Upper lobe of left lung (tissue), 6 donors: Measurements from ENCODE around the gene CFAP299. TPM values are rescaled to one million over a fixed set of nuclear protein-coding genes. Genes with fewer than 3 reads are reported as not detected.

ENCODE experiments used
- ATAC-seq, 2 donors: fragments of 200-7000 bp; cut with Tn5 transposase; one replicate each; pipeline ENCODE4 v1.9.1; 2022; ENCODE audit warnings: mild to moderate bottlenecking in 2 of 2, moderate library complexity in 2 of 2; ENCODE audit not compliant: low FRiP score in 2 of 2
- DNase-seq, 2 donors: peaks; one replicate each; pipeline ENCODE4 v3.0.0-alpha.2; 2019 to 2020
- H3K27ac ChIP-seq, 4 donors: fragments of 200-600 bp; sonication (generic); one replicate each; pipeline ENCODE4 v1.5.1; 2016 to 2019
- H3K27me3 ChIP-seq, 4 donors: fragments of 200-600 bp; sonication (generic); one replicate each; pipeline ENCODE4 v1.5.1; 2017 to 2019
- H3K36me3 ChIP-seq, 4 donors: fragments of 200-600 bp; sonication (generic); one replicate each; pipeline ENCODE4 v1.5.1; 2016 to 2019
- H3K4me1 ChIP-seq, 4 donors: fragments of 200-600 bp; sonication (generic); one replicate each; pipeline ENCODE4 v1.5.1; 2018 to 2019
- H3K4me3 ChIP-seq, 4 donors: fragments of 200-600 bp; sonication (generic); one replicate each; pipeline ENCODE4 v1.5.1; 2017 to 2019; ENCODE audit warnings: mild to moderate bottlenecking in 2 of 4, moderate library complexity in 1 of 4
- H3K9me3 ChIP-seq, 4 donors: fragments of 200-600 bp; sonication (generic); one replicate each; pipeline ENCODE4 v1.5.1; 2018 to 2019
- EP300 ChIP-seq, 4 donors: sonication (generic); formaldehyde crosslinking; IDR thresholded peaks; one replicate each; pipeline ENCODE4 v1.5.1; 2017; ENCODE audit warnings: antibody characterized with exemption in 4 of 4, control low read depth in 2 of 4
- POLR2A ChIP-seq, 4 donors: fragments of 450-650 bp; IDR thresholded peaks; one replicate each; pipeline ENCODE4 v1.5.1; 2016 to 2017; ENCODE audit warnings: antibody characterized with exemption in 4 of 4, mild to moderate bottlenecking in 2 of 4
- POLR2AphosphoS5 ChIP-seq, 2 donors: sonication (generic); formaldehyde crosslinking; IDR thresholded peaks; one replicate each; pipeline ENCODE4 v1.5.1; 2017; ENCODE audit warnings: antibody characterized with exemption in 2 of 2
- WGBS, 2 donors: methylation state at CpG; one replicate each; pipeline ENCODE4 v1.1.5; 2017 to 2018; 5-methylcytosine and 5-hydroxymethylcytosine counted together
- total RNA-seq, 6 donors: library from RNA; depleted of rRNA in 4 of 6; stranded (reverse); fragments of >200 nt in 4 of 6; gene quantifications; one replicate each; pipeline versions ENCODE4 v1.1.0 to v1.2.1, GENCODE V29; 2016 to 2021
- TF ChIP-seq, protein P1 (sequence below), 6 experiments: fragments of 450-650 bp in 4 of 6; fragments of 200-600 bp in 2 of 6; sonication (generic) in 2 of 6; IDR thresholded peaks; one replicate each; pipeline ENCODE4 v1.5.1; 2016 to 2019; ENCODE audit warnings: antibody characterized with exemption in 6 of 6
- donor health status: DM: no; HTN: no; CAD: no; lungs with moderate emphysema.
- donor health status: DM: no; HTN: yes; CAD: no; lungs with severe emphysema.

The CFAP299 gene
- total RNA-seq, 6 donors from 2014 or later = 0.46 to 31.6 (median 3.9) TPM

DNA sequence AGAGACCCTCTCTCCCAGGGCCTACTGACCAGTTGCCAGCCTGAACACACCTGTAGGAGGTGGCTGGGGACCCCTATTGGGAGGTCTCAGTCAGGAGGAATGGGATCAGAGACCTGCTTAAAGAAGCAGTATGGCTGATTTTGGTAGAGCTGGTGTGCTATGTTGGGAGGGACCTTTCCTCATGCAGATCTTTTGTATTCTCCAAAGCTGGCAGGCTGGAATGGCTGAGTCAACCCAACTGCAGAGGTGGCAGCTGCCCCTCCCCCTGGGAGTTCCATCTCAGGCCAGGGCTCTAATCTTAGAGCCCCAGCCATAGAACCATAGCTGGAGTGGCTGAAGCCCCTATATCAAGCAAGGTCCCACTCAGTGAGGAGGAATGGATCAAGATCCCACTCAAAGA, 415.7 kb downstream of the CFAP299 start:
- TF ChIP-seq, protein P1, sequence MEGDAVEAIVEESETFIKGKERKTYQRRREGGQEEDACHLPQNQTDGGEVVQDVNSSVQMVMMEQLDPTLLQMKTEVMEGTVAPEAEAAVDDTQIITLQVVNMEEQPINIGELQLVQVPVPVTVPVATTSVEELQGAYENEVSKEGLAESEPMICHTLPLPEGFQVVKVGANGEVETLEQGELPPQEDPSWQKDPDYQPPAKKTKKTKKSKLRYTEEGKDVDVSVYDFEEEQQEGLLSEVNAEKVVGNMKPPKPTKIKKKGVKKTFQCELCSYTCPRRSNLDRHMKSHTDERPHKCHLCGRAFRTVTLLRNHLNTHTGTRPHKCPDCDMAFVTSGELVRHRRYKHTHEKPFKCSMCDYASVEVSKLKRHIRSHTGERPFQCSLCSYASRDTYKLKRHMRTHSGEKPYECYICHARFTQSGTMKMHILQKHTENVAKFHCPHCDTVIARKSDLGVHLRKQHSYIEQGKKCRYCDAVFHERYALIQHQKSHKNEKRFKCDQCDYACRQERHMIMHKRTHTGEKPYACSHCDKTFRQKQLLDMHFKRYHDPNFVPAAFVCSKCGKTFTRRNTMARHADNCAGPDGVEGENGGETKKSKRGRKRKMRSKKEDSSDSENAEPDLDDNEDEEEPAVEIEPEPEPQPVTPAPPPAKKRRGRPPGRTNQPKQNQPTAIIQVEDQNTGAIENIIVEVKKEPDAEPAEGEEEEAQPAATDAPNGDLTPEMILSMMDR (IDR thresholded peaks at IDR 0.05) = no peak
- TF ChIP-seq POLR2A (IDR thresholded peaks at IDR 0.05) = no peak
- no peak for TF ChIP-seq POLR2AphosphoS5 (IDR thresholded peaks at IDR 0.05)
- no peak for TF ChIP-seq EP300 (IDR thresholded peaks at IDR 0.05)
- H3K27me3 ChIP-seq = no peaks in the 10 kb centered on the region
- no peaks in the 10 kb centered on the region for H3K4me1 ChIP-seq
- no peaks in the 10 kb centered on the region for H3K9me3 ChIP-seq
- H3K36me3 ChIP-seq = no peaks in the 10 kb centered on the region
- H3K27ac ChIP-seq = no peak overlapping the region
- ATAC-seq (no peak), DNase-seq (no peak)
- no peak overlapping the region for H3K4me3 ChIP-seq

DNA sequence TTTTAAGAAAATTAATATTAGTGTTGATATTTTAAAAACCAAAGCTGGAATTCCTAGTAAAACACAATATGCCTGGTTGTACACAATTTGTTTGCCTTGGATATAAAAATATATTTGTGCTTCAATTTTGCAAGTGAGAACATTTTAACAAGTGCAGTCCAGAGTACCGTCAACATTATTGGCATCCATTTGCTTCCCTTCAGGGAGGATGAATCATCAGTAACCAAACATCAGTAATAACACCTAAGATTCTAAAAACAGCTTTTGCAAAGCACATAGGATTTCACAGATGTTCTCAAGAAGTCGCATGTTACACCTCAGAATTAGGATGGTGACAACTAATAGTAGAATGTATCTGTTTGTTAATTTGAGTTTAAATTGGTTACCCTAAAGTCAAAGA, 432.4 kb downstream of the CFAP299 start:
- no peaks in the 10 kb centered on the region for H3K4me1 ChIP-seq
- no peaks in the 10 kb centered on the region for H3K27me3 ChIP-seq
- H3K9me3 ChIP-seq = peaks cover 0 to 4% (median 0%) of the 10 kb centered on the region in 4 donors
- no peak overlapping the region for H3K27ac ChIP-seq
- ATAC-seq (no peak), DNase-seq (no peak)
- H3K36me3 ChIP-seq = no peaks in the 10 kb centered on the region
- TF ChIP-seq EP300 (IDR thresholded peaks at IDR 0.05) = no peak
- no peak for TF ChIP-seq POLR2A (IDR thresholded peaks at IDR 0.05)
- TF ChIP-seq POLR2AphosphoS5 (IDR thresholded peaks at IDR 0.05) = no peak
- TF ChIP-seq, protein P1 (IDR thresholded peaks at IDR 0.05) = no peak
- no peak overlapping the region for H3K4me3 ChIP-seq
- 62 to 70% methylated on average over 2 of the region's 2 CpGs for WGBS, 2 donors

DNA sequence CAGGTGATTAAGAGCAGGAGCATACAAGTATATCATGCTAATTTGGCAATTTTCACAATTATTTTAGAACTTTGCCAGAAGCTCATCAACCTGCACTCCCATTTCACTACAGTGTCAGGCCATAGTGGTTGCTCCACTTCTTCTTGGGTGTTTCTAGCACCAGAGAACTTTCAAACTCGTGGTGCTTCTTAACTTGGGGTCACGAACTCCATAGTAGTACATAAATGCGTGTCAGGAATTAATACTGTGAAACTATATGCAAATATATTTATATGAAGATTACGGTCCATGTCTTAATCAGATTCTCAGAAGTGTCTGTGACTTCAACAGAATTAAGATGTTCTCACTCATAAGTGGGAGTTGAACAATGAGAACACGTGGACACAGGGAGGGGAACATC, 440.6 kb downstream of the CFAP299 start:
- WGBS, 2 donors = 72 to 79% methylated on average over 5 of the region's 5 CpGs

DNA sequence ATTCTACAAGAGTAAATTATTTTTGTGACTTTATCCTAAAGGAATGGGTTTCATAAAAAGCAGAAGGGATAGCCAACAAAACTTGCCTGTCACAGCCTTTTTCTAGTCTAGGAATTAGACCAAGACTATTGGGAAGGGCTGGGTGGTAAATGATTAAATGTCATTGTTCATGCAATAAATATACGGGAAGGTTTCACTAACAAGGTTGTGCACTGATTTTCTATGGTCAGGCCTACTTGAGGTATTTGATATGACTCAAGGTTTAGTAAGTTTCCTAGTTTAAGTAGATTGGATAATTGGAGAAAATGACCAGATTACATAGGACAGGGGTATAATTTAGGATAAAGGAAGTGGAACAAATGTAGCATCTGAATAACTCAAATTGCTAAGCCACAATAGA, 445.9 kb downstream of the CFAP299 start:
- H3K27me3 ChIP-seq = no peaks in the 10 kb centered on the region
- no peak overlapping the region for H3K27ac ChIP-seq
- H3K4me1 ChIP-seq = no peaks in the 10 kb centered on the region
- no peak for TF ChIP-seq POLR2AphosphoS5 (IDR thresholded peaks at IDR 0.05)
- no peak for TF ChIP-seq EP300 (IDR thresholded peaks at IDR 0.05)
- TF ChIP-seq, protein P1 (IDR thresholded peaks at IDR 0.05) = no peak
- no peak for TF ChIP-seq POLR2A (IDR thresholded peaks at IDR 0.05)
- ATAC-seq = no peak
- WGBS, 2 donors = 85 to 93% methylated on average over 1 of the region's 1 CpG
- no peaks in the 10 kb centered on the region for H3K9me3 ChIP-seq
- H3K36me3 ChIP-seq = no peaks in the 10 kb centered on the region
- H3K4me3 ChIP-seq = no peak overlapping the region
- DNase-seq = no peak

More for the DNA sequence above, 440.6 kb downstream of the CFAP299 start:
- Histone ChIP-seq H3K36me3 (no peaks in the 10 kb centered on the region), H3K27me3 (no peaks in the 10 kb centered on the region), H3K27ac (no peak overlapping the region), H3K4me1 (no peaks in the 10 kb centered on the region), H3K9me3 (no peaks in the 10 kb centered on the region), H3K4me3 (no peak overlapping the region)
- no peak for DNase-seq
- no peak for ATAC-seq
- no peak for TF ChIP-seq POLR2A (IDR thresholded peaks at IDR 0.05)
- no peak for TF ChIP-seq EP300 (IDR thresholded peaks at IDR 0.05)
- no peak for TF ChIP-seq POLR2AphosphoS5 (IDR thresholded peaks at IDR 0.05)
- TF ChIP-seq, protein P1 (IDR thresholded peaks at IDR 0.05) = no peak

DNA sequence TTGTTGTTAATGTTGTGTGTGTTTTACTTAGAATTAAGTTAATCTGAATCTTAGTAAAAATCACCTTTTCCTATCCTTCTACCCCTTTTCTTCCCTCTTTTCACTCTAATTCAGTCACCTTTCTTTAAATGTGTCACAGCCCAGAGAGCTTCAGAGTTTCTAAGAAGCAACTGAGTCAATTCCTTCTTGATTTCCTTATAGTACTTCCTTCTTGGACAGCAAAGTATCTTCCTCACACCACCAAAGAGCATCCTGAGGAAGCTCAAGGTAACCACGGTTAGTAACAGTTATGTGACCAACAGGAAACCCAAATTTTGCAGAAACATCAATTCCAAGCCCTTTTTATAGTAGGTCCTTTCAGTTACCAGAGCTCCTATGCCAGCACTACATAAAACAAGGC, 451.8 kb downstream of the CFAP299 start:
- no peaks in the 10 kb centered on the region for H3K4me1 ChIP-seq
- 57 to 69% methylated on average over 1 of the region's 1 CpG for WGBS, 2 donors
- H3K36me3 ChIP-seq = no peaks in the 10 kb centered on the region
- H3K9me3 ChIP-seq = no peaks in the 10 kb centered on the region
- no peak overlapping the region for H3K4me3 ChIP-seq
- ATAC-seq (no peak), DNase-seq (no peak)
- H3K27ac ChIP-seq = no peak overlapping the region
- TF ChIP-seq EP300 (IDR thresholded peaks at IDR 0.05) = no peak
- no peak for TF ChIP-seq POLR2AphosphoS5 (IDR thresholded peaks at IDR 0.05)
- no peak for TF ChIP-seq POLR2A (IDR thresholded peaks at IDR 0.05)
- TF ChIP-seq, protein P1 (IDR thresholded peaks at IDR 0.05) = no peak
- H3K27me3 ChIP-seq = no peaks in the 10 kb centered on the region
